Measurements from ENCODE around the gene MAJIN.

DNA sequence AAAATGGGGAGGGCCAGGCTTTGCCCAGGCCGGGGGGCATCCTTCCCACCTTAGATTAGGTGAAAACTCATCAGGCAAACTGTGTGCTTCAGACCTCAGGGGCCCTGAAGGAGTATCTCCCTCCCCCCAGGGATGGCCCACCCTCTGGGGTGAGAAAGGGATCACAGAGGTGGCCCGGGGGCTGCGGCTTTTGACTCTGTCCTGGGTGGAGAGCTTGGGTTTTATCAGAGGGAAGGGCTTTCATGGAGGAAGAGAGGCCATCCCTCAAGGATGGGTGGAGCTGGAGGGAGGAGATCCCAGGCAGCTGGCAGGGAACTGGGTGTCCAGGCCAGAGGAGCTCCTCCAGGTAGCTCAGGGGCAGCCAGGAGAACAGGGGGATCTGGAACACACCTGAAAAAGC lies 50.5 kb downstream of the MAJIN start:
- TF ChIP-seq, protein P1, sequence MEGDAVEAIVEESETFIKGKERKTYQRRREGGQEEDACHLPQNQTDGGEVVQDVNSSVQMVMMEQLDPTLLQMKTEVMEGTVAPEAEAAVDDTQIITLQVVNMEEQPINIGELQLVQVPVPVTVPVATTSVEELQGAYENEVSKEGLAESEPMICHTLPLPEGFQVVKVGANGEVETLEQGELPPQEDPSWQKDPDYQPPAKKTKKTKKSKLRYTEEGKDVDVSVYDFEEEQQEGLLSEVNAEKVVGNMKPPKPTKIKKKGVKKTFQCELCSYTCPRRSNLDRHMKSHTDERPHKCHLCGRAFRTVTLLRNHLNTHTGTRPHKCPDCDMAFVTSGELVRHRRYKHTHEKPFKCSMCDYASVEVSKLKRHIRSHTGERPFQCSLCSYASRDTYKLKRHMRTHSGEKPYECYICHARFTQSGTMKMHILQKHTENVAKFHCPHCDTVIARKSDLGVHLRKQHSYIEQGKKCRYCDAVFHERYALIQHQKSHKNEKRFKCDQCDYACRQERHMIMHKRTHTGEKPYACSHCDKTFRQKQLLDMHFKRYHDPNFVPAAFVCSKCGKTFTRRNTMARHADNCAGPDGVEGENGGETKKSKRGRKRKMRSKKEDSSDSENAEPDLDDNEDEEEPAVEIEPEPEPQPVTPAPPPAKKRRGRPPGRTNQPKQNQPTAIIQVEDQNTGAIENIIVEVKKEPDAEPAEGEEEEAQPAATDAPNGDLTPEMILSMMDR (conservative IDR thresholded peaks at IDR 0.05; ENCODE audit: low read length): no peak
- no peak for TF ChIP-seq EZH2phosphoT487 (IDR thresholded peaks at IDR 0.05; ENCODE audit: borderline replicate concordance, low read depth, low read length)
